A549 treated with ZK216348 at 1 μM for 4 hours (cell line): ENCODE results near the gene CFAP107. TPM values are rescaled to one million over a fixed set of nuclear protein-coding genes. Genes with fewer than 3 reads are reported as not detected.

Experiments used
- total RNA-seq: library from RNA; stranded (reverse); fragments of 200-300 nt; extraction: Qiagen RNA extraction; gene quantifications from 5 replicates; pipeline ENCODE4 v1.2.3, GENCODE V29; 2022; ENCODE audit warnings: low read depth

Gene CFAP107, protein sequence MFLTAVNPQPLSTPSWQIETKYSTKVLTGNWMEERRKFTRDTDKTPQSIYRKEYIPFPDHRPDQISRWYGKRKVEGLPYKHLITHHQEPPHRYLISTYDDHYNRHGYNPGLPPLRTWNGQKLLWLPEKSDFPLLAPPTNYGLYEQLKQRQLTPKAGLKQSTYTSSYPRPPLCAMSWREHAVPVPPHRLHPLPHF
- not detected in 5 replicates for total RNA-seq

GRCh38 chr1:12745992-12746323 lies at the start of gene CFAP107:
TSS of gene CFAP107 (plus strand) at chr1:12746200. CDS start at chr1:12746431, 231 bp downstream.

DNA sequence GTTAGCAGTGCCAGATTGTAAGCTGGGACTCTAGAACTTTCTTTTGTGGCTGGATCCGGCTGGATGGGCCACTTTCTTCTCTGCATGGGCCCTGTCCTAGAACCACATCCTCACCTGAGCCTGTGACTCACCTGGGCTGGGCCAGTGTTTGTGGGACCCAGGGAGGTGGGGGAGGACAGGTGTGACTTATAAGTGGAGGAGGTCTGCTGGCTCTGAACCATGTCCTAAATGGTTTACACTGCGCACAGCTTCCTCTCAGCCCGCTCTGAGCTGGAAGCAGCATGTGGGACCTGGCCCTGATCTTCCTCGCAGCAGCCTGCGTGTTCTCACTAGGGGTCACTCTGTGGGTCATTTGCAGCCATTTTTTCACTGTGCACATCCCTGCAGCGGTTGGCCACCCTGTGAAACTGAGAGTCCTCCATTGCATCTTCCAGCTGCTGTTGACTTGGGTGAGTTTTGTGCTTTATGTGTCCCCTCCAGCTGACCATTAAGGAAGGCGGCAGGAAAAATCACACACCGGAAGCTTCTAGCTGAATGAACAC lies 30.0 kb upstream of the CFAP107 start, which contains the start of gene AADACL3:
Gene AADACL3, plus strand, starts transcription at position 215 of the 542 bp plus-strand sequence. Its CDS starts 67 bp downstream, at position 282.

GRCh38 chr1:12773438-12773837 lies 27.4 kb downstream of the CFAP107 start, which contains the start of gene PRAMEF12:
TSS of gene PRAMEF12 (plus strand) at chr1:12773738. CDS start at chr1:12774868, 1,130 bp downstream.

GRCh38 chr1:12791097-12791496 lies 45.1 kb downstream of the CFAP107 start, which contains the start of gene PRAMEF1:
TSS of gene PRAMEF1 (plus strand) at chr1:12791397. CDS start at chr1:12793228, 1,831 bp downstream.

Other genes starting within 250 kb of the CFAP107 start
- gene DHRS3, start 128.0 kb upstream of the CFAP107 start, total RNA-seq = 44.3 to 62.2 TPM (median 56.5 TPM) in 5 replicates
- gene AADACL4, start 102.1 kb upstream of the CFAP107 start, total RNA-seq = not detected in 5 replicates
- not detected in 5 replicates for gene AADACL3, start 30.1 kb upstream of the CFAP107 start, total RNA-seq
- not detected in 5 replicates for gene PRAMEF12, start 27.5 kb downstream of the CFAP107 start, total RNA-seq
- not detected in 5 replicates for gene PRAMEF1, start 45.2 kb downstream of the CFAP107 start, total RNA-seq
- not detected in 5 replicates for gene PRAMEF11, start 85.2 kb downstream of the CFAP107 start, total RNA-seq
- gene HNRNPCL1, start 102.5 kb downstream of the CFAP107 start, total RNA-seq = not detected in 5 replicates
- gene PRAMEF2, start 110.9 kb downstream of the CFAP107 start, total RNA-seq = not detected in 5 replicates
- gene PRAMEF4, start 140.0 kb downstream of the CFAP107 start, total RNA-seq = not detected in 5 replicates
- gene PRAMEF10, start 152.1 kb downstream of the CFAP107 start, total RNA-seq = not detected in 5 replicates
- not detected in 5 replicates for gene PRAMEF7, start 170.4 kb downstream of the CFAP107 start, total RNA-seq
- gene PRAMEF6, start 201.4 kb downstream of the CFAP107 start, total RNA-seq = not detected in 5 replicates